HuH-7 (cell line): ENCODE measurements around the gene NR1H4.
"Not testable (repeated sequence)": the region's sequence is repeated elsewhere in the genome, so short reads cannot be mapped to it uniquely, and the experiment has no call there.

Source experiments
- DNase-seq: peaks from one replicate; pipeline ENCODE4 v3.0.0; 2011; ENCODE audit warnings: low spot score

NR1H4 gene

GRCh38 chr12:100473716-100474150 is at the start of gene NR1H4:
NR1H4 (plus strand) TSS chr12:100473866; CDS start chr12:100493324, 19,458 bp downstream.
- no peak for DNase-seq

- DNase-seq = no peak
Measured at GRCh38 chr12:100426145-100426544, 47.5 kb upstream of the NR1H4 start.

- no peak for DNase-seq
Measured at GRCh38 chr12:100427078-100427477, 46.6 kb upstream of the NR1H4 start.

- not testable (repeated sequence) for DNase-seq
Measured at GRCh38 chr12:100430251-100430650, 43.4 kb upstream of the NR1H4 start.

GRCh38 chr12:100433701-100434100 is 40.0 kb upstream of the NR1H4 start:
- DNase-seq = no peak

GRCh38 chr12:100434177-100434576 is 39.5 kb upstream of the NR1H4 start:
- no peak for DNase-seq

- no peak for DNase-seq
Measured at GRCh38 chr12:100435957-100436356, 37.7 kb upstream of the NR1H4 start.

- DNase-seq = peak; percentile 66
Measured at GRCh38 chr12:100437038-100437841, 36.4 kb upstream of the NR1H4 start.

GRCh38 chr12:100439797-100440196 is 33.9 kb upstream of the NR1H4 start:
- DNase-seq = no peak

GRCh38 chr12:100442403-100442802 is 31.3 kb upstream of the NR1H4 start:
- no peak for DNase-seq

- no peak for DNase-seq
Measured at GRCh38 chr12:100443434-100443833, 30.2 kb upstream of the NR1H4 start.

GRCh38 chr12:100445081-100445481 is 28.6 kb upstream of the NR1H4 start:
- peak; percentile 68 for DNase-seq

- DNase-seq = no peak
Measured at GRCh38 chr12:100447381-100447780, 26.3 kb upstream of the NR1H4 start.

GRCh38 chr12:100448656-100449055 is 25.0 kb upstream of the NR1H4 start:
- DNase-seq = no peak

- DNase-seq = no peak
Measured at GRCh38 chr12:100450735-100451134, 22.9 kb upstream of the NR1H4 start.

- no peak for DNase-seq
Measured at GRCh38 chr12:100453951-100454350, 19.7 kb upstream of the NR1H4 start.

GRCh38 chr12:100455896-100456295 is 17.8 kb upstream of the NR1H4 start:
- no peak for DNase-seq

GRCh38 chr12:100458191-100458590 is 15.5 kb upstream of the NR1H4 start:
- no peak for DNase-seq

GRCh38 chr12:100460702-100461101 is 13.0 kb upstream of the NR1H4 start:
- DNase-seq = no peak

- no peak for DNase-seq
Measured at GRCh38 chr12:100461330-100461973, 12.2 kb upstream of the NR1H4 start.

GRCh38 chr12:100463661-100464060 is 10.0 kb upstream of the NR1H4 start:
- no peak for DNase-seq

- DNase-seq = peak; percentile 48
Measured at GRCh38 chr12:100464529-100464928, 9.1 kb upstream of the NR1H4 start.

GRCh38 chr12:100468126-100468525 is 5.5 kb upstream of the NR1H4 start:
- no peak for DNase-seq

GRCh38 chr12:100472325-100472724 is 1.3 kb upstream of the NR1H4 start:
- DNase-seq = no peak
